Caki2 (cell line): Measurements from ENCODE around the gene BABAM2. TPM values are rescaled to one million over a fixed set of nuclear protein-coding genes. Genes with fewer than 3 reads are reported as not detected.

Experiments
- DNase-seq: peaks from one replicate; pipeline ENCODE4 v3.0.0-alpha.2; 2015; ENCODE audit warnings: low read depth
- in situ Hi-C: cut with HindIII; loops from 2 replicates; pipeline ENCODE4 v1.10.0; 2016; ENCODE audit warnings: low sequenced_read_pairs, low pct_unique_long_range_greater_than_20kb, mixed read lengths
- total RNA-seq: library from RNA; depleted of rRNA; stranded (reverse); fragments of >200 nt; shearing (Covaris generic); gene quantifications from 2 replicates; pipeline ENCODE4 v1.2.3, GENCODE V29; 2014; ENCODE audit warnings: low replicate concordance

The BABAM2 gene
- total RNA-seq, 1 experiment from 2014 or later = 47.4 TPM

DNA sequence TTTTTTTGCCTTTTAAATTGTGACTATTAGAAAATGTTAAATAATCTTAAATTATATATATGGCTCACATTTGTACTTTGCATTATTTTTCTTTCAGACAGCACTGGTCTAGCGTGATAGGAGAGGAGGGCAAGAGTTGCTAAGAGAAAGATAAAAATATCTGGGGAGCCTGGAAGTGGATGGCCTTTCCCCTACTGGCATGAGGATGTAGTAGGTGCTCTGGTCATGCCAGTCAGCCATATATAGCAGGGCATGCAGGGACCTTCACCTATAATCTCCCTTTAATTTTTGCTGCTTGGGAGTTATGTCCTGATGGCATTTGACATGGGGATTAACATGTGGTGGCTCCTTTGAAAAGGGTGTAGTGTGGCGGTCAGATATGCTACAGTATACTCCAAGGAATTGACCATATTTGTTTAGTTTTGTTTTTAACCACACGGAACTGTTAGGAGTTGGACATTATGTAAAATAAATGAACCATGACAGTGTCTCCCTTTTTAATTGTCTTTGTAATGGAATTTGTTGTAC lies 144.7 kb downstream of the BABAM2 start:
- DNase-seq = no peak
- in situ Hi-C loops = no loop called here

DNA sequence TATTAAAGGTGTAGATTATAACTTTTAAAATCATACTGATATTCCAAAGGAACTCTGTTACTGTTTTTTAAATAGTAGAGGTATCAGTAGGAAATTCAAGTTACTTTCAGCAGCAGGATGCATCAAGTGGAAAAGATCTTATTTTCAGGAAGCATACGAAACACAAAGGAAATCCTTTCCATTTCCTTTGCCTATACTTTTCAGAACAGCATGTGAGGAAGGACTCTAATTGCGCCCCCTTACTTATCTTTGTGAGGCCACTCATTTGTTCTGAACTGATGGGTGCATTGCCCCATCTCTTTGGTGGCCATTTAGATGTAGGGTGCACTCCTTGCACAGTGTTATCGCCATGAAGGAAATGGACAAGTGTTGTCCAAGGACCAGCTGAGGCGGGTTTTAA lies 145.3 kb downstream of the BABAM2 start:
- in situ Hi-C loops = no loop called here
- DNase-seq = no peak

DNA sequence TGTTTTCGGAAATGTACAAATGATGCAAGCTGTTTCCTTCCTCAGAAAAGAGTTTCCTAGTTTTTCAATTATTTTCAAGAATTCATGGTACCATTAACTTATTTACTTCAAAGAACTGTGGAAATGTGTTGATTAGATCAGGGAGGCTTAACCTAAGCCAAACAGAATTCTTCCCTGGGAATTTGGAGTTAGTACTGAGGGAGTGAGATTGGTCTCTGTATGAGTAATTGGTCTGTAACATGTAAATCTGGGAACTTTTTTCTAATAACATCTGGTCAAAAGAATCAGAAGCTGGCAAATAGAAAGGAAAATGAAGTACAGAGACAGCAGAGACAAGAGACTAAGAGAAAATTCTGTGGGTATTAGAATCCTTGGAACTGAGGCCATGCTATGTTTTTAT lies 145.8 kb downstream of the BABAM2 start:
- DNase-seq = no peak
- in situ Hi-C loops = no loop called here

DNA sequence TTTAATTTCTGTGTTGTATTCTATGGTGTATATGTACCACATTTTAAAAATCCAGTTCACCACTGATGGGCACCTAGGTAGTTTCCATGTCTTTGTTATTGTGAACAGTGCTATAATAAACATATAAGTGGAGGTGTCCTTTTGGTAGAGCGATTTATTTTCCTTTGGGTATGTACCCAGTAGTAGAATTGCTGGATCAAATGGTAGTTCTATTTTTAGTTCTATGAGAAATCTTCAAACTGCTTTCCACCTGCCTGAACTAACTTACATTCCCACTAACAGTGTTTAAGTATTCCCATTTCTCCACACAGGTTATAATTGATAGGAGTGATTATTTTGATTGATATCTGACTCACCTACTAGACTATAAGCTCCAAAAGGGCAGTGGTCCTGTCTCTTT lies 148.2 kb downstream of the BABAM2 start:
- DNase-seq = no peak
- in situ Hi-C loops = no loop called here

DNA sequence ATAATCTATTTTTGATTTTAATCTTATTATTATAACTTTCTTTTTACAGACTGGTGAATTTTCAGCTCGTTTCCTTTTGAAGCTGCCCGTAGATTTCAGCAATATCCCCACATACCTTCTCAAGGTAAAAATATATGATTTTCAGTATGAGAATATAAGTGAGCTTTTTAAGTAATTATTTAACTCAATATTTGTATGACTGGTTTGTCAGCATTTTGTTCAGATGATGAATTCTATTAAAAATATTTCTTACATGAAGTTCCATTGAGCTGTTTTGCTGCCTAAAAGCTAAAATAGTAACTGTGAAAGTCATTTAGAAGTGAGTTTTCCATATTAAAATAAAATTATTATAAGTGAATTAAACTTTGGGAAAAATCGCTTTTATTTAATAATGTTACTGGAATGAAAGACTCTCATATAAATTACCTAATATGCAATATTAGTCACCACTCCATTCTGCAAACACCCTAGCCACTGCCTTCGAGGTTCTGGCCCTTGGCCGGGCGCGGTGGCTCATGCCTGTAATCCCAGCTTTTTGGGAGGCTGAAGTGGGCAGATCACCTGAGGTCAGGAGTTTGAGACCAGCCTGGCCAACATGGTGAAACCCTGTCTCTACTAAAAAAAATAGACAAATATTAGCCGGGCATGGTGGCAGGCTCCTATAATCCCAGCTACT lies 155.3 kb downstream of the BABAM2 start:
- in situ Hi-C loops = no loop called here
- no peak for DNase-seq

DNA sequence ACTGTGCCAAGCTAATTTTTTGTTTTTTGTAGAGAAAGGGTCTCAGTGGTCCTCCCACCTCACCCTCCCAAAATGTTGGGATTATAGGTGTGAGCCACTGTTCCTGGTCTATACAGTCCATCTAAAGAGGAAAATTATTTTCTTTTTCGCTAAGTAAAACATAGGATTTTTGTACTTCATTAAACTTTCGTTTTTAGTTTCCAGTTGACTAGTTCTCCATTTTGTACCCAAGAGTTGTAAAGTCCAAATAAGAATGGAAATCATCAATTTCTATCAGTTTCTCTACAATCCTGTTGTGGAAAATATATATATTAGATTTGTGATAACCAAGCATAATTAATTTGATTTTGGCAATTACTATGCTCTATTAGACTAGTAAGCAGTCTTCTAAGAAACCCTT lies 156.4 kb downstream of the BABAM2 start:
- in situ Hi-C loops = no loop called here
- no peak for DNase-seq

DNA sequence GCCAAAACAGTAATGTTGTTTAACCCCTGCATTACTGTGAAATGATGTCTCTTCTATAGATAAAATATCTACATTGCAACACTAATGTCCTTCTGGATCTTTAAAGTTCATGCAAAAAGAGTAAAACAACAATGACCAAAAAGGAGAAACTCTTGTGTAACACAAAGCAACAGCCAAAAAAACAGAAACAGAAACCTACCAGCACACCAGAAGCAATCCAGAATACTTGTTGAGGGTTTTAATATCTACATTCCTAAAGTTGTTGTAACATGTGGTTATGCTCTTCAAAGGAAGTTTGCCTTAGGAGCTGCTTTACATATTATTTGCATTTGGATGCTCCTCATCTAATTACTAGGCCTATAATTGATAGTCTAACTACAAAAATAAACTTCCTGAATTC lies 157.2 kb downstream of the BABAM2 start:
- in situ Hi-C loops = no loop called here
- no peak for DNase-seq

DNA sequence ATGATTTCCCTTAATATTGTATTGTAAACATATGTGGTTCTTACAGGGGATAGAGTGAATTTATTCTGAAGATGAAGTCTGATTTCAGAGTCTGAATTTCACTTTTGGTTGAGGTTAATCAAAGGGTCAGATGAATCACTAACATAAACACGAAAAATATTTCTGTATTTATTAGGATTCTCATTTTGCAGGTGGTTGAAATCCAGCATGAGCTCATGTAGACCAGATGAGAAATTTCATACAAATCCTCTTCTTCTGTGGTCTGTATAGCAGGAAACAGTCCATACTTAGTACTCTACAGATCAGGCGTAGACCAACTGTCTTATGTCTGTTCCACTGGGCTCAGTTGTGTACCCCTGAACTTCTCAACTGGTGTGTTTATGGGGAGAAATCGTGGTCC lies 157.8 kb downstream of the BABAM2 start:
- in situ Hi-C loops = no loop called here
- DNase-seq = no peak

DNA sequence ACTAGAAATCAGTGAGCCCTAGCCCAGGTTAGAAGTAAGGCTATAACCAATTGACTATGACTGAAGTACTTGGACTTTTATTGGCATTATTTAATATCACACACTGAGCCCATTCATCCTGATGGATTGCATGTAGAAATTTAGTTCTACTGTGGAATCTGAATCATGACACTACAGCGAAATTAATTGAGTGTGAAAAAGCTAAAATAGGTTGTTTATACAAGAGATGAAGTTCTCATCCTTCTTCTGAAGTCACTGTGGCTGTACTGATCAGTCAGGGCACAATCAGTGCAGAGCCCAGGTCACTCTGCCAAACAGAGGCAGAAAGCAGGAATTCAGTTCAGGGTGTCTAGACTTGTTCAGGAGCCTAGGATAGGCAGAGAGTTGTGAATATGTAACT lies 158.9 kb downstream of the BABAM2 start:
- peak; percentile 77 for DNase-seq
- in situ Hi-C loops = no loop called here

DNA sequence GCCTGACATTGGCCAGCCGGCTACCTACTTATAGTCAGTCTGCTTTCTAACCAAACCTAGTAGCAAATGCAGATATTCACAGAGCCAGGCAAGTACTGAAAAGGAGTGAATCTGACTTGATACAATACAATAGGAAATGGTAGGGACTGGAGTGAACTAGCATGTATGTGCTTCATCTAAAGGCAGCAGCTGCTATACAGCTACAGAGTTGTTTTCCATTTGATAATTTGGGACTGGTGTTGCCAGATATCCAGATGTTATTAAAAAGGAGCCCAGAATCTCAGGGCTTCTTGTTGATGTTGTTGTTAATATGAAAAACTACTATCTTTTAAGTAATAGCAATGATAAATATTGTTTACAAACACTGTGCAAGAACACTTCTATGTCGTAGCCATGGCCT lies 159.4 kb downstream of the BABAM2 start:
- in situ Hi-C loops = no loop called here
- DNase-seq = no peak

DNA sequence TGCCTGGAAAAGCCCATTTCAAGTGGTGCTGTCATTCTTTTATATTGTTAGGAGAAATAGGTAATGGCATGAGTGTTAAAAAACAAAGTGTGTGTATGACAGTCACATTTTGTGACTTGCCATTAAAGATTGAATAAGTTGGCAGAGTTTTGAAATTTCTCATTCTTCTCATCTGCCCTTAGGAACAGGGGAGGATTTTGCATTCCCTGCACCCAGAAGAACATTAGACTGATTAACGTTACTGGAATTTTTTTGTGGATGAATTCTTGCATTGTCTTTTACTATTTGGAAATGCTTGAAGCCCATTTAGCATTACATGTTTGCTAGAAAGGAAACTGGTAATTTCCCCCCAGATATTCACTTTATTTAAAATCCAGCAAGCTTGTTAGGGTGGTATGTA lies 162.2 kb downstream of the BABAM2 start:
- in situ Hi-C loops = no loop called here

DNA sequence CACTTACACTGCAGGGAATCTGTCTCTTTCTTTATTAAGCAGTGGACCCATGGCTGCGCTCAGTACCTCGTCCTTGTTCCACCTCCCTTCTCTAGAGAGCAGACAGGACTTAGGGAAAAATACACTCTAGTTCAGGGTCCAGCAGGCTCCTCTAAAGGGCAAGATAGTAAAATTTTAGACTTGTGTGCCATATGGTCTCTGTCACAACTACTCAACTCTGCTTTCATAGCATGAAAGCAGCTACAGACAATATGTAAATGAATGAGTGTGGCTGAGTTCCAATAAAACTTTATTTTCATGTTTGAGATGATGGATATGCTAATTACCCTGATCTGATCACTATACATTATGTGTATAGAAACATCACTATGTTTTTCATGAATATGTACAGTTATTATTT lies 163.1 kb downstream of the BABAM2 start:
- DNase-seq = no peak
- in situ Hi-C loops = no loop called here

More for the DNA sequence above, 162.2 kb downstream of the BABAM2 start:
- DNase-seq = no peak

DNA sequence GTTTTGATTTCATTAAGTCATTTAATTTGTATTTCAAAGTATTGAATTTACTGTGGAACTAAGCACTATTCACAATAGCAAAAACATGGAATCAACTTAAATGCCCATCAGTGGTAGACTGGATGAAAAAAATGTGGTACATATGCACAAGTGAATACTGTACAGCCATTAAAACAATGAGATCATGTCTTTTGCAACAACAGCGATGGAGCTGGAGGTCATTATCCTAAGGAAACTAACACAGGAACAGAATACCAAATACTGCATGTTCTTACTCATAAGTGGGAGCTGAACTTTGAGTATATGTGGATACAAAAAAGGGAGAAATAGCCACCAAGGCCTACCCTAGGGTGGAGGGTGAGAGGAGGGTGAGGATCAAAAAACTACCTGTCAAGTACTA lies 164.4 kb downstream of the BABAM2 start:
- in situ Hi-C loops = no loop called here
- DNase-seq = no peak

DNA sequence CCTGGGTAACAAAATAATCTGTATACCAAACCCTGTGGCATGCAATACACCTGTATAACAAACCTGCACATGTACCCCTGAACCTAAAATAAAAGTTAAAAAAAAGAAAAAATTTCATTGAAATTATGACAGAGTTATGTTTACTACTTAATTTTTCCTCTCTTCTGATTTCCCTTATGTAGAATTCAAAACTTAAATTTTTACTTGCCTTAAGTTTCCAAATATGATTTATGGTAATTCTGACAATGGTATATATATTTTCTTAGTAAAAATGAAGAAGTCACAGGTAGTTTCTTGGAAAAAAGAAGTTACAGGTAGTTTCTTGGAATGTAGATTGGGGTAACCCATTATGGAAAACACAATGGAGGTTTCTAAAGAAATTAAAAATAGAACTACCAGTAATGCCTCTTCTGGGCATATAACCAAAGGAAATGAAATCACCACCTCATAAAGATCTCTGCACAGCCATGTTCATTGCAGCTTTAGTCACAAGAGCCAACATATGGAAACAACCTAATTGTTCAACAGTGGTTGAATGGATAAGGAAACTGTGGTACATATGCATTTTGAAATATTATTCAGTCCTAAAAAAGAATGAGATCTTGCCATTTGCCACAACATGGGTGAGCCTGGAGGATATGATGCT lies 164.9 kb downstream of the BABAM2 start:
- in situ Hi-C loops = no loop called here
- no peak for DNase-seq

DNA sequence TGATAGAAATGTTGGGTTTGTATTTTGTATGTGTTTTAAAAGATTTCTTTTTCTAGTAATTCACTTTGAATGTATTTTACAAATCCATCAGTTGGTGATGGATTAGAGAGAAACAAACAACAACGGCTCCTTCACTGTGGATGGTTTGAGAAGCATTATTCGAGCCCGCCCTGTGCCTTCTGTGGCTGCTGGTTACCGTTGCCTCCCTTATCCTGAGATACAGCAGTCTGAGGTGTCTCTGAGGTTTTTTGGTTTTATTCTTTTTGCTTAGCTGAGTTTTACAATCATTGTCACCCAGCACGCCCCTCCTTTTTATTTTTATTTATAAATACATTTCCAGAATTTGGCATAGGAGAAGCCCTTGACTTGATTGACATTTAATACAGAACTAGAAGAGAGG lies 168.3 kb downstream of the BABAM2 start:
- in situ Hi-C loops = no loop called here
- DNase-seq = no peak

DNA sequence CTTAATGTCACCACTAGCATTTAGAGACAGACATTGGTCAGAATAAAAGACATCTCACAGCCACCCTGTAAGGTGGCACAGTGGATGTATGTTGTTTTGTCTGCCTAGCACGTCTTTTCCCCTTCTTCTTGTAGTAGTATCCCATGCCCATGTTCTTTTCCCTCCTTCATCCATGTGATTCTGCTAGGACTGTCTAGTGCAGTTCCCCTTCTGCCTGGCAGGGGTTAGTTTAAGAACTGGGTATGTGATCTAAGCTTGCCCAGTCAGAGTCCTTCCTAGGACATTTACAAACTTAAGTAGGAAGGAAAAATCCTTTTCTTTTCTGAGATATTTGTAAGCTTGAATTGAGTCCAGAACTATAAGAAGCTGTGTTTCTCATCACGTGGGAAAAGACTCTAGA lies 172.3 kb downstream of the BABAM2 start:
- DNase-seq = no peak
- in situ Hi-C loops = no loop called here

DNA sequence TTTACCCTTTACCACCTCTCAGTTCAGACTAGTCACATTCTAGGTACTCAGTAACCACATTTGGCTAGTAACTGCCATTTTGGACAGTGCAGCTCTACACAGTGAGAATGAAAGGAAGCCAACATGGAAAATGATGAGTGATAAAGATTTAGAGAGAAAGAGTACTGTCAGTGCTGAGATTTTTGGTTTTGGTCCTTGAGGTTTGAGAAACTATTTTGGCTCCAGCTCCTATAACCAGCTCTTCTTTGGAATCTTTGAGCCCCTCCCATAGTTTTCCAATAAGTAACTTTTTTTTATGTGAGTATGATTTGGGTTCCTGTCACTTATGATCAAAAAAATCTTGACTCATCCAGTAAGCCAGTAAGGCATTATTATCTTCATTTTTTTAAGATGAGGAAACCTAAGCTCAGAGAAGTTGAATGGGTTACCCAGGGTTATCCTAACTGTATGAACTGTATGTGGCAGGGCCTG lies 173.0 kb downstream of the BABAM2 start:
- in situ Hi-C loops = no loop called here
- DNase-seq = no peak

DNA sequence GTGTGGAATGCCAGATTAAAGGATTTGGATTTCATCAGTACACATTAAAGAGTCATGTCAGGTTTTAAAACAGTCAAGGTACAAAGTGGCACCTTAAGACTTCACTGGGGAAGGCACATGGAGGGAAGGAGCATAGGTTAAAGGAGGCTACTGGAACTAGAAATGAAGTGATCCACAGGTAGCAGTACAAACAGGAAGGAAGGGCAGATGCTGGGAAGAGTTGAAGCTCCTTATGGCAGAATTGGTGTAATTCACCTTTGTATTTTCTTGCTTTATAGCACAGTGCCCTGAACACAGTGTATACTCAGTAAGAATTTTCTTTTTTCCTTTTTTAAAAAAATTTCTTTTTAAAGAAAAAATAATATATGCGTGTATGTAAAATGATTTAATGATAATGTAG lies 177.1 kb downstream of the BABAM2 start:
- in situ Hi-C loops = no loop called here
- no peak for DNase-seq

DNA sequence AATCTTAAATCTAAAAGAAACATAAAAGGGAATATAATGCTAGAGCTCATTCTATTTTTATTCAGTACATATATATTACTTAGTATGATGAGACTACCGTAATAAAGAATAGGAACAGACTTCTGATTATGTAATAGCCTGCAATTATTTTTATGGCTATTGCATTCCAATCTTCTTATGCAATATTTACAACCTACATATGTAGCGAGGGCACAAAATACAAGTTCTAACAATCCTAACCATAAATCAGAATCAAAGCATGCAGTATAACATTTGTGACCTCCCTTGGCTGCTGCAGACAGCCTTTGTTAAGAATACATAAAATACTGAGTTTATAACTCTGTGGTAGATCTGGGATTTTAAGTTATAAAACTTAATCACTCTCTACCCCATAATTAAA lies 177.6 kb downstream of the BABAM2 start:
- in situ Hi-C loops = no loop called here
- DNase-seq = no peak

DNA sequence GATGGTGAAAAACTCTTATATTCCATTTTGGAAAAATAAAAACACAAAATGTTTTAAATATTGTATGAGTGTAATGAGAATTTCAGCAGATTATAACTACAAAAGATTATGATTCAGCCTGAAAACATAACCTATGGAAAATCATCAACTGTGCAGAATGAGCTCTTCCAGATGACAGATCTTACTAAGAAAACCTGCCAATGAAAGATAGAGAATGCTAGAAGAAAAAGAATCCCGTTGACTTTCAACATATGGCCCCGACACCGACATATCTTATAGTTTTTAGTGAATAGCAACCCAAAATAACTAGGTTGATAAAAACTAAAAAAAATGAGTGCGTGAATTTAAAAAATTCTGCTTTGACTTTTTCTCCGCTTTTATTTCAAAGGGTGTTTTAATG lies 178.0 kb downstream of the BABAM2 start:
- in situ Hi-C loops = no loop called here

More for the DNA sequence above, 178.0 kb downstream of the BABAM2 start:
- no peak for DNase-seq
